ENCODE measurements around the gene CCDC158.

GRCh38 chr4:76376534-76376933, 44.4 kb downstream of the CCDC158 start:
- no peak for TF ChIP-seq CTCF (IDR thresholded peaks at IDR 0.05)
- TF ChIP-seq POLR2AphosphoS5 (IDR thresholded peaks at IDR 0.05) = no peak
- TF ChIP-seq POLR2A (IDR thresholded peaks at IDR 0.05) = no peak
